HG02588 (cell line): Measurements from ENCODE around the gene MICAL3.

Source experiments
- ATAC-seq: cut with Tn5 transposase; IDR thresholded peaks from one replicate; pipeline ENCODE4 v1.9.1; 2021; ENCODE audit warnings: mild to moderate bottlenecking, moderate library complexity; ENCODE audit not compliant: unreplicated experiment

Gene MICAL3

GRCh38 chr22:17802822-17803221 is 221.5 kb downstream of the MICAL3 start:
- no peak for ATAC-seq

GRCh38 chr22:17802411-17802810 is 221.9 kb downstream of the MICAL3 start:
- ATAC-seq: no peak

GRCh38 chr22:17797721-17798559 is 226.4 kb downstream of the MICAL3 start:
- ATAC-seq: no peak

- no peak for ATAC-seq
Measured at GRCh38 chr22:17796695-17797094, 227.7 kb downstream of the MICAL3 start.

GRCh38 chr22:17795661-17796548 is 228.5 kb downstream of the MICAL3 start:
- ATAC-seq: no peak

- no peak for ATAC-seq
Measured at GRCh38 chr22:17794726-17795542, 229.4 kb downstream of the MICAL3 start.

- ATAC-seq: no peak
Measured at GRCh38 chr22:17792854-17793434, 231.4 kb downstream of the MICAL3 start.

- ATAC-seq: no peak
Measured at GRCh38 chr22:17792299-17792698, 232.1 kb downstream of the MICAL3 start.

- ATAC-seq: no peak
Measured at GRCh38 chr22:17791196-17791595, 233.2 kb downstream of the MICAL3 start.

GRCh38 chr22:17789379-17790200 is 234.8 kb downstream of the MICAL3 start:
- no peak for ATAC-seq

- no peak for ATAC-seq
Measured at GRCh38 chr22:17788528-17789378, 235.6 kb downstream of the MICAL3 start.

GRCh38 chr22:17787716-17788330 is 236.5 kb downstream of the MICAL3 start:
- ATAC-seq: no peak

GRCh38 chr22:17787241-17787640 is 237.1 kb downstream of the MICAL3 start:
- ATAC-seq: no peak

- ATAC-seq: no peak
Measured at GRCh38 chr22:17786435-17787161, 237.8 kb downstream of the MICAL3 start.

GRCh38 chr22:17785185-17786184 is 238.9 kb downstream of the MICAL3 start:
- ATAC-seq: no peak

GRCh38 chr22:17784776-17785175 is 239.6 kb downstream of the MICAL3 start:
- no peak for ATAC-seq
